ENCODE measurements around the gene CYGB. TPM values are rescaled to one million over a fixed set of nuclear protein-coding genes. Genes with fewer than 3 reads are reported as not detected.
"Not testable (repeated sequence)": the region's sequence is repeated elsewhere in the genome, so short reads cannot be mapped to it uniquely, and the experiment has no call there.

Gene CYGB
- total RNA-seq, 1 donor, result 11.7 TPM

GRCh38 chr17:76536511-76537287 is 810 bp downstream of the CYGB start:
- peak overlapping the region; percentile 72 for H3K4me3 ChIP-seq (ENCODE audit: low read depth, low read length)
- TF ChIP-seq, protein P1, sequence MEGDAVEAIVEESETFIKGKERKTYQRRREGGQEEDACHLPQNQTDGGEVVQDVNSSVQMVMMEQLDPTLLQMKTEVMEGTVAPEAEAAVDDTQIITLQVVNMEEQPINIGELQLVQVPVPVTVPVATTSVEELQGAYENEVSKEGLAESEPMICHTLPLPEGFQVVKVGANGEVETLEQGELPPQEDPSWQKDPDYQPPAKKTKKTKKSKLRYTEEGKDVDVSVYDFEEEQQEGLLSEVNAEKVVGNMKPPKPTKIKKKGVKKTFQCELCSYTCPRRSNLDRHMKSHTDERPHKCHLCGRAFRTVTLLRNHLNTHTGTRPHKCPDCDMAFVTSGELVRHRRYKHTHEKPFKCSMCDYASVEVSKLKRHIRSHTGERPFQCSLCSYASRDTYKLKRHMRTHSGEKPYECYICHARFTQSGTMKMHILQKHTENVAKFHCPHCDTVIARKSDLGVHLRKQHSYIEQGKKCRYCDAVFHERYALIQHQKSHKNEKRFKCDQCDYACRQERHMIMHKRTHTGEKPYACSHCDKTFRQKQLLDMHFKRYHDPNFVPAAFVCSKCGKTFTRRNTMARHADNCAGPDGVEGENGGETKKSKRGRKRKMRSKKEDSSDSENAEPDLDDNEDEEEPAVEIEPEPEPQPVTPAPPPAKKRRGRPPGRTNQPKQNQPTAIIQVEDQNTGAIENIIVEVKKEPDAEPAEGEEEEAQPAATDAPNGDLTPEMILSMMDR (IDR thresholded peaks at IDR 0.05; ENCODE audit: insufficient read depth, low read depth, low read length), result no peak
- DNase-seq (ENCODE audit: low read depth), result no peak

GRCh38 chr17:76535788-76536510 is 1.6 kb downstream of the CYGB start:
- TF ChIP-seq, protein P1 (IDR thresholded peaks at IDR 0.05; ENCODE audit: insufficient read depth, low read depth, low read length), result no peak
- peak overlapping the region; percentile 72 for H3K4me3 ChIP-seq (ENCODE audit: low read depth, low read length)
- no peak for DNase-seq (ENCODE audit: low read depth)

GRCh38 chr17:76534831-76535732 is 2.4 kb downstream of the CYGB start:
- DNase-seq (ENCODE audit: low read depth), result peak; percentile 55
- peak overlapping the region; percentile 72 for H3K4me3 ChIP-seq (ENCODE audit: low read depth, low read length)
- TF ChIP-seq, protein P1 (IDR thresholded peaks at IDR 0.05; ENCODE audit: insufficient read depth, low read depth, low read length), result no peak

- not testable (repeated sequence) for DNase-seq (ENCODE audit: low read depth); H3K4me3 ChIP-seq (ENCODE audit: low read depth, low read length)
These were observed 3.7 kb downstream of the CYGB start for GRCh38 chr17:76533640-76534359.

DNA sequence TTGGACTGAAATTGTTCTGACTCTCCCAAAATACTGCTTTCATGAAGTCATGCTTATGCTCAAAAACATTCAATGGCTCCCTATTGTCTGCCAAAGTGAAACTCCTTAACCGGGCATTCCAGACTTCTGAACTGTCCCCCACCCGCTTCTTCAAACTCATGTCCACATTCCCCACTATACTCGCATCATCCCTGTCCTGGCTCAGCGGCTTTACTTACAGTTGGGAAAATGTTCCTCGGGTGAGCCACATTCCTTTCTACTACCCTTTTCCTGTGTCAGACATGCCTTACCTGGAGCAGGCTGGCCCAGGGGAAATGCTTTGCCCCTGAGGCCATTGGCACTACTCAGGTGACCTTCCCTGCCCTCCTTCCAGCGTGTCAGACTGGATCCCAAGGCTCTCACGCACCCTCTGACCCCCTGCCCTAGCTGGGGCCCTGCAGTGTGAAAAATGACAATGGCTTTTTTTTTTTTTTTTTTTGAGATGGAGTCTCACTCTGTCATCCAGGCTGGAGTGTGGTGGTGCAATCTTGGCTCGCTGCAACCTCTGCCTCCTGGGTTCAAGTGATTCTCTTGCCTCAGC is 5.3 kb downstream of the CYGB start:
- TF ChIP-seq, protein P1 (IDR thresholded peaks at IDR 0.05; ENCODE audit: insufficient read depth, low read depth, low read length), result no peak
- no peak for DNase-seq (ENCODE audit: low read depth)
- no peak overlapping the region for H3K4me3 ChIP-seq (ENCODE audit: low read depth, low read length)

DNA sequence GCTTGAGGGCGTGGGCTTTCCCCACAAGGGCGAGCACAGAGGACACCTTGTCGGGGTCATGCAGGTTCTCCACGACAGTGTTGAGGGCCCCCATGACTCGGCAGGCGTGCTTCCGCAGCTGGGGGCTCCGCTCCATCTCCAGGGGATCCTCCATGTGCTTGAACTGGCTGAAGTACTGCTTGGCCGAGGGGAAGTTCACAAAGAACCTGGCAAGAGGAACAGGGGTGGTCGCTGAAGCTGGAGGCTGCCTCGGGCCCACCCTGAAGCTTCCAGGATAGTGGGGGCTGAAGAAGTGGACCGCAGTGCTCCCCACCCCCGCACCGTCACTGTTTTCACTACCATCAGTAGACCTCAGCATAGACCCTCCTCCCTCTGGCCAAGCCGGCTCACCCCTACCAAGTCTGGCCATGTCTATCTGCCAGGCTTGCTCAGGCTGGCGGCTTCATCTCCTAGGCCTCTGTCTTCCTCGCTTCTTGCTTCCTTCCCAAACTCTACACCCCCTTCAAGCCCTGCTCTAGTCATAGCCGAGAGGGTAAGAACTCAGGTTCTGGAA is 5.9 kb downstream of the CYGB start:
- TF ChIP-seq, protein P1 (IDR thresholded peaks at IDR 0.05; ENCODE audit: insufficient read depth, low read depth, low read length), result no peak
- no peak for DNase-seq (ENCODE audit: low read depth)
- no peak overlapping the region for H3K4me3 ChIP-seq (ENCODE audit: low read depth, low read length)

Data from fibroblast of villous mesenchyme (primary cell).